Liver (tissue), 9 donors: Measurements from ENCODE around the gene PTPRN2. TPM values are rescaled to one million over a fixed set of nuclear protein-coding genes. Genes with fewer than 3 reads are reported as not detected.

Experiments
- DNase-seq: peaks from one replicate; pipeline ENCODE4 v3.0.0-alpha.2; 2017; ENCODE audit warnings: low spot score
- H3K27ac ChIP-seq, 2 donors: one replicate each; pipeline ENCODE4 v1.7.0; 2013; ENCODE audit warnings: inconsistent platforms in 2 of 2, low read length in 2 of 2, control low read depth in 1 of 2, low read depth in 1 of 2, mild to moderate bottlenecking in 1 of 2
- H3K27me3 ChIP-seq, 4 donors: one replicate each; pipeline versions ENCODE4 v1.6.1 to v1.7.0; 2013; ENCODE audit warnings: low read length in 3 of 4, inconsistent platforms in 1 of 4, mild to moderate bottlenecking in 1 of 4, moderate library complexity in 1 of 4; ENCODE audit not compliant: control insufficient read depth in 4 of 4, insufficient read depth in 4 of 4
- H3K36me3 ChIP-seq, 4 donors: one replicate each; pipeline versions ENCODE4 v1.6.1 to v1.7.0; 2013; ENCODE audit warnings: low read length in 3 of 4, mild to moderate bottlenecking in 3 of 4, low read depth in 1 of 4, moderate library complexity in 1 of 4; ENCODE audit not compliant: control insufficient read depth in 4 of 4, insufficient read depth in 3 of 4
- H3K4me1 ChIP-seq, 4 donors: one replicate each; pipeline versions ENCODE4 v1.6.1 to v1.7.0; 2013; ENCODE audit warnings: low read length in 3 of 4, mild to moderate bottlenecking in 3 of 4, moderate library complexity in 1 of 4; ENCODE audit not compliant: control insufficient read depth in 4 of 4, insufficient read depth in 4 of 4
- H3K4me3 ChIP-seq, 3 donors: one replicate each; pipeline versions ENCODE4 v1.6.1 to v1.7.0; 2013; ENCODE audit warnings: low read length in 3 of 3, control low read depth in 1 of 3, low read depth in 1 of 3, mild to moderate bottlenecking in 1 of 3
- H3K9ac ChIP-seq, 2 donors: one replicate each; pipeline ENCODE4 v1.7.0; 2013; ENCODE audit warnings: low read length in 2 of 2, mild to moderate bottlenecking in 2 of 2, moderate library complexity in 2 of 2, control low read depth in 1 of 2, low read depth in 1 of 2
- H3K9me3 ChIP-seq, 4 donors: one replicate each; pipeline versions ENCODE4 v1.6.1 to v1.7.0; 2013; ENCODE audit warnings: low read length in 3 of 4; ENCODE audit not compliant: control insufficient read depth in 4 of 4
- ATF3 ChIP-seq: IDR thresholded peaks from 2 replicates; pipeline ENCODE4 v1.6.1; 2016; ENCODE audit warnings: antibody characterized with exemption
- EGR1 ChIP-seq, 2 donors: IDR thresholded peaks; 2 replicates each; pipeline ENCODE4 v1.6.1; 2016 to 2018; ENCODE audit warnings: antibody characterized with exemption in 2 of 2, low read depth in 2 of 2
- FOXA1 ChIP-seq: IDR thresholded peaks from 2 replicates; pipeline ENCODE4 v1.6.1; 2016; ENCODE audit warnings: antibody characterized with exemption
- FOXA2 ChIP-seq: IDR thresholded peaks from 2 replicates; pipeline ENCODE4 v1.6.1; 2016; ENCODE audit warnings: antibody characterized with exemption
- GABPA ChIP-seq, 2 donors: IDR thresholded peaks in 1 of 2; conservative IDR thresholded peaks in 1 of 2; 2 replicates each; pipeline ENCODE4 v1.6.1; 2016; ENCODE audit warnings: antibody characterized with exemption in 2 of 2, mild to moderate bottlenecking in 1 of 2, moderate library complexity in 1 of 2
- HNF4A ChIP-seq, 2 donors: conservative IDR thresholded peaks; 2 replicates each; pipeline ENCODE4 v1.6.1; 2016; ENCODE audit warnings: antibody characterized with exemption in 2 of 2, mild to moderate bottlenecking in 2 of 2
- HNF4G ChIP-seq: IDR thresholded peaks from 2 replicates; pipeline ENCODE4 v1.6.1; 2016; ENCODE audit warnings: antibody characterized with exemption
- MAX ChIP-seq: IDR thresholded peaks from 2 replicates; pipeline ENCODE4 v1.6.1; 2016; ENCODE audit warnings: antibody characterized with exemption
- NR2F2 ChIP-seq: IDR thresholded peaks from 2 replicates; pipeline ENCODE4 v1.6.1; 2016; ENCODE audit warnings: antibody characterized with exemption
- REST ChIP-seq: IDR thresholded peaks from 2 replicates; pipeline ENCODE4 v1.6.1; 2016; ENCODE audit warnings: antibody characterized with exemption, mild to moderate bottlenecking
- RXRA ChIP-seq, 2 donors: IDR thresholded peaks; 2 replicates each; pipeline ENCODE4 v1.6.1; 2017 to 2018; ENCODE audit warnings: antibody characterized with exemption in 2 of 2, mild to moderate bottlenecking in 1 of 2
- SP1 ChIP-seq: IDR thresholded peaks from 2 replicates; pipeline ENCODE4 v1.6.1; 2018; ENCODE audit warnings: antibody characterized with exemption, mild to moderate bottlenecking
- TAF1 ChIP-seq: conservative IDR thresholded peaks from 2 replicates; pipeline ENCODE4 v1.6.1; 2016; ENCODE audit warnings: antibody characterized with exemption, mild to moderate bottlenecking
- YY1 ChIP-seq: IDR thresholded peaks from 2 replicates; pipeline ENCODE4 v1.6.1; 2016; ENCODE audit warnings: antibody characterized with exemption, mild to moderate bottlenecking
- WGBS: extraction: QIAGEN DNeasy Blood & Tissue Kit; methylation state at CpG from one replicate; pipeline ENCODE4 v1.1.7; 2013; 5-methylcytosine and 5-hydroxymethylcytosine counted together
- polyA plus RNA-seq, 2 donors: library from polyadenylated mRNA; stranded (reverse) in 1 of 2; unstranded in 1 of 2; fragments of 200-250 nt in 1 of 2; fragments of >200 nt in 1 of 2; fragmentation: Nextera tagmentation in 1 of 2; extraction: Ambion mirVana in 1 of 2; gene quantifications; one replicate each; pipeline versions ENCODE4 v1.2.1 to v1.2.3, GENCODE V29; 2013 to 2015
- total RNA-seq, 2 donors: library from RNA; depleted of rRNA; stranded (reverse); fragments of >200 nt; gene quantifications; one replicate each; pipeline ENCODE4 v1.2.3, GENCODE V29; 2014
- TF ChIP-seq, protein P1 (sequence below): fragments of 150-350 bp; IDR thresholded peaks from 2 replicates; pipeline ENCODE4 v1.5.1; 2017; ENCODE audit warnings: improper control_type of control experiment, low read depth, low read length; ENCODE audit not compliant: missing input control
- TF ChIP-seq, protein P2 (sequence below): IDR thresholded peaks from 2 replicates; pipeline ENCODE4 v1.6.1; 2016; ENCODE audit warnings: antibody characterized with exemption
- donor health status: healthy.
- donor health status: healthy.
- donor health status: healthy.
- donor health status: healthy.
- donor health status: healthy.

Gene PTPRN2
- total and polyA plus RNA-seq, 4 donors = 0.75 to 1.9 (median 1.1) TPM

DNA sequence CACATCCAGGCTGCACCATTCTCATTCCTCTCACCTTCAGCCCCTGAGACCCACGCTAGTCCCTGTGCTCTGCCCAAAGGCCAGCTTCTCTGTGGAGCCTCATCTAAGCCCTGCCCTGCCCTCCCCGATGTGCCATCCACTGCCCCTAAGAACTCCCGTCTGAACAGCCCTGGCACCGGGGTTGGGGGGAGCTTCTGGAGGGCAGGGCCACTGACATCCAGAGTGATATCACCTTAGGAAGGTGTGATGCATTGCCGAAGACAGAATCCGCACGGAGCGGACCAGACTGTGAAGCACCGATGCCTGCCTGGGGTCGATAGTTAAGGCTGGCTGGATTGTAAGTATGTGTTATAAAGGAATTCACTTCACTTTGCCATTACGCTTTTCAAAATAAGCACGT is 511.0 kb downstream of the PTPRN2 start (continued):
- TF ChIP-seq, protein P1, sequence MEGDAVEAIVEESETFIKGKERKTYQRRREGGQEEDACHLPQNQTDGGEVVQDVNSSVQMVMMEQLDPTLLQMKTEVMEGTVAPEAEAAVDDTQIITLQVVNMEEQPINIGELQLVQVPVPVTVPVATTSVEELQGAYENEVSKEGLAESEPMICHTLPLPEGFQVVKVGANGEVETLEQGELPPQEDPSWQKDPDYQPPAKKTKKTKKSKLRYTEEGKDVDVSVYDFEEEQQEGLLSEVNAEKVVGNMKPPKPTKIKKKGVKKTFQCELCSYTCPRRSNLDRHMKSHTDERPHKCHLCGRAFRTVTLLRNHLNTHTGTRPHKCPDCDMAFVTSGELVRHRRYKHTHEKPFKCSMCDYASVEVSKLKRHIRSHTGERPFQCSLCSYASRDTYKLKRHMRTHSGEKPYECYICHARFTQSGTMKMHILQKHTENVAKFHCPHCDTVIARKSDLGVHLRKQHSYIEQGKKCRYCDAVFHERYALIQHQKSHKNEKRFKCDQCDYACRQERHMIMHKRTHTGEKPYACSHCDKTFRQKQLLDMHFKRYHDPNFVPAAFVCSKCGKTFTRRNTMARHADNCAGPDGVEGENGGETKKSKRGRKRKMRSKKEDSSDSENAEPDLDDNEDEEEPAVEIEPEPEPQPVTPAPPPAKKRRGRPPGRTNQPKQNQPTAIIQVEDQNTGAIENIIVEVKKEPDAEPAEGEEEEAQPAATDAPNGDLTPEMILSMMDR = no peak
- no peak for TF ChIP-seq NR2F2
- no peak for TF ChIP-seq GABPA (IDR thresholded peaks at IDR 0.05 in 1 of 2, conservative IDR thresholded peaks at IDR 0.05 in 1 of 2)
- TF ChIP-seq ATF3 = no peak
- TF ChIP-seq HNF4A (conservative IDR thresholded peaks at IDR 0.05) = no peak

DNA sequence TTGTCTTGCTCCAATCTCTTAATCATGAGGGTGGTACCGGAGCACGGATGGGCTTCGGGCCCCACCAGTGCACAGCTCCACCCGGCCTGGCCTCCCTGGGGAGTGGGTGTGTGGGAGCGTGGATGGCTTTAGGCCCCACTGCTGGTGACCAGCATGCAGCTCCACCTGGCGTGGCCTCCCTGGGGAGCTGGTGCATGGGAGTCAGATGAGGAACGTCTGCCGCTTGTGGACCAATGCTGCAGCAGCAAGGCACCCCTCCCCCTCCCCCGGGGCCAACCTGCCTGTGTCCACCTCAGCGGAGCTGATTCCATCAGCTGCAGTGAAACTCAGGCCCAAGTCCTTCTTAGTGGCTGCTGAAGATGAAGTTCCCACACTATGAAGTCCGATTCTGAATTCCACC is 511.4 kb downstream of the PTPRN2 start:
- H3K9me3 ChIP-seq = no peaks in the 10 kb centered on the region
- H3K4me1 ChIP-seq = no peaks in the 10 kb centered on the region
- WGBS = 85% methylated on average over 11 of the region's 11 CpGs
- H3K27me3 ChIP-seq = no peaks in the 10 kb centered on the region
- H3K27ac ChIP-seq = no peak overlapping the region
- TF ChIP-seq FOXA2 = no peak
- TF ChIP-seq, protein P1 = no peak
- no peak for TF ChIP-seq EGR1 (IDR thresholded peaks at IDR 0.05; ENCODE audit: low read depth in 2 of 2)
- TF ChIP-seq MAX = no peak
- no peak for TF ChIP-seq GABPA (IDR thresholded peaks at IDR 0.05 in 1 of 2, conservative IDR thresholded peaks at IDR 0.05 in 1 of 2)
- no peak for TF ChIP-seq ATF3
- TF ChIP-seq HNF4A (conservative IDR thresholded peaks at IDR 0.05) = no peak
- TF ChIP-seq REST = no peak
- TF ChIP-seq TAF1 = no peak
- DNase-seq = no peak
- no peak overlapping the region for H3K4me3 ChIP-seq
- H3K36me3 ChIP-seq = no peaks in the 10 kb centered on the region
- H3K9ac ChIP-seq = no peak overlapping the region

- H3K9me3 ChIP-seq = no peaks in the 10 kb centered on the region
- no peak overlapping the region for H3K9ac ChIP-seq
- no peaks in the 10 kb centered on the region for H3K36me3 ChIP-seq
- H3K4me3 ChIP-seq = no peak overlapping the region
- H3K27ac ChIP-seq = no peak overlapping the region
- DNase-seq = no peak
- WGBS = 86% methylated on average over 17 of the region's 17 CpGs
- no peaks in the 10 kb centered on the region for H3K4me1 ChIP-seq
- H3K27me3 ChIP-seq = no peaks in the 10 kb centered on the region
- TF ChIP-seq TAF1 (no peak), GABPA (IDR thresholded peaks at IDR 0.05 in 1 of 2, conservative IDR thresholded peaks at IDR 0.05 in 1 of 2) (no peak), RXRA (IDR thresholded peaks at IDR 0.05) (no peak), SP1 (no peak), FOXA1 (no peak), MAX (no peak), ATF3 (no peak), HNF4G (no peak), YY1 (no peak)
- TF ChIP-seq, protein P2, sequence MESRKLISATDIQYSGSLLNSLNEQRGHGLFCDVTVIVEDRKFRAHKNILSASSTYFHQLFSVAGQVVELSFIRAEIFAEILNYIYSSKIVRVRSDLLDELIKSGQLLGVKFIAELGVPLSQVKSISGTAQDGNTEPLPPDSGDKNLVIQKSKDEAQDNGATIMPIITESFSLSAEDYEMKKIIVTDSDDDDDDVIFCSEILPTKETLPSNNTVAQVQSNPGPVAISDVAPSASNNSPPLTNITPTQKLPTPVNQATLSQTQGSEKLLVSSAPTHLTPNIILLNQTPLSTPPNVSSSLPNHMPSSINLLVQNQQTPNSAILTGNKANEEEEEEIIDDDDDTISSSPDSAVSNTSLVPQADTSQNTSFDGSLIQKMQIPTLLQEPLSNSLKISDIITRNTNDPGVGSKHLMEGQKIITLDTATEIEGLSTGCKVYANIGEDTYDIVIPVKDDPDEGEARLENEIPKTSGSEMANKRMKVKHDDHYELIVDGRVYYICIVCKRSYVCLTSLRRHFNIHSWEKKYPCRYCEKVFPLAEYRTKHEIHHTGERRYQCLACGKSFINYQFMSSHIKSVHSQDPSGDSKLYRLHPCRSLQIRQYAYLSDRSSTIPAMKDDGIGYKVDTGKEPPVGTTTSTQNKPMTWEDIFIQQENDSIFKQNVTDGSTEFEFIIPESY = no peak
Measured at GRCh38 chr7:158075633-158076001, 512.0 kb downstream of the PTPRN2 start.
